Astrocyte of the cerebellum (primary cell): ENCODE results near the gene CD300C.
A peak's percentile ranks its signal among the peaks of the same experiment; 100 is the strongest.
"Not testable (repeated sequence)": the region's sequence is repeated elsewhere in the genome, so short reads cannot be mapped to it uniquely, and the experiment has no call there.

ENCODE experiments used
- DNase-seq: peaks from one replicate; pipeline ENCODE4 v3.0.0-alpha.2; 2011; ENCODE audit warnings: low read depth
- H3K4me3 ChIP-seq: 2 replicates; pipeline ENCODE4 v1.5.1; 2011; ENCODE audit warnings: mild to moderate bottlenecking, low read depth, low read length, moderate library complexity
- in situ Hi-C: cut with HindIII; loops from 2 replicates; pipeline ENCODE4 v1.10.0; 2017; ENCODE audit warnings: low sequenced_read_pairs
- TF ChIP-seq, protein P1 (sequence below): IDR thresholded peaks from 2 replicates; pipeline ENCODE4 v1.5.1; 2012; ENCODE audit warnings: low read length, low read depth, moderate library complexity, mild to moderate bottlenecking; ENCODE audit errors: missing control alignments

Gene CD300C

DNA sequence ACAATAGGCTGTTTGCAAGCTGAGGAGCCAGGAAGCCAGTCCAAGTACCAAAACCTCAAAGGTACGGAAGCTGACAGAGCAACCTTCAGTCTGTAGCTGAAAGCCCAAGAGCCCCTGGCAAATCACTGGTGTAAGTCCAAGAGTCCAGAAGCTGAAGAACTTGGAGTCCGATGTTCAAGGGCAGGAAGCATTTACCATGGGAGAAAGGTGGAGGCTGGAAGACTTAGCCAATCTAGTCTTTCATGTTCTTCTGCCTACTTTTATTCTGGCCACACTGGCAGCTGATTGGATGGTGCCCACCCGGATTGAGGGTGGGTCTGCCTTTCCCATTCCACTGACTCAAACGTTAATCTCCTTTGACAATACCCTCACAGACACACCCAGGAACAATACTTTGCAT, 30.0 kb downstream of the CD300C start:
- H3K4me3 ChIP-seq: no peak overlapping the region
- in situ Hi-C loops: no loop called here
- TF ChIP-seq, protein P1, sequence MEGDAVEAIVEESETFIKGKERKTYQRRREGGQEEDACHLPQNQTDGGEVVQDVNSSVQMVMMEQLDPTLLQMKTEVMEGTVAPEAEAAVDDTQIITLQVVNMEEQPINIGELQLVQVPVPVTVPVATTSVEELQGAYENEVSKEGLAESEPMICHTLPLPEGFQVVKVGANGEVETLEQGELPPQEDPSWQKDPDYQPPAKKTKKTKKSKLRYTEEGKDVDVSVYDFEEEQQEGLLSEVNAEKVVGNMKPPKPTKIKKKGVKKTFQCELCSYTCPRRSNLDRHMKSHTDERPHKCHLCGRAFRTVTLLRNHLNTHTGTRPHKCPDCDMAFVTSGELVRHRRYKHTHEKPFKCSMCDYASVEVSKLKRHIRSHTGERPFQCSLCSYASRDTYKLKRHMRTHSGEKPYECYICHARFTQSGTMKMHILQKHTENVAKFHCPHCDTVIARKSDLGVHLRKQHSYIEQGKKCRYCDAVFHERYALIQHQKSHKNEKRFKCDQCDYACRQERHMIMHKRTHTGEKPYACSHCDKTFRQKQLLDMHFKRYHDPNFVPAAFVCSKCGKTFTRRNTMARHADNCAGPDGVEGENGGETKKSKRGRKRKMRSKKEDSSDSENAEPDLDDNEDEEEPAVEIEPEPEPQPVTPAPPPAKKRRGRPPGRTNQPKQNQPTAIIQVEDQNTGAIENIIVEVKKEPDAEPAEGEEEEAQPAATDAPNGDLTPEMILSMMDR: no peak
- DNase-seq: no peak

DNA sequence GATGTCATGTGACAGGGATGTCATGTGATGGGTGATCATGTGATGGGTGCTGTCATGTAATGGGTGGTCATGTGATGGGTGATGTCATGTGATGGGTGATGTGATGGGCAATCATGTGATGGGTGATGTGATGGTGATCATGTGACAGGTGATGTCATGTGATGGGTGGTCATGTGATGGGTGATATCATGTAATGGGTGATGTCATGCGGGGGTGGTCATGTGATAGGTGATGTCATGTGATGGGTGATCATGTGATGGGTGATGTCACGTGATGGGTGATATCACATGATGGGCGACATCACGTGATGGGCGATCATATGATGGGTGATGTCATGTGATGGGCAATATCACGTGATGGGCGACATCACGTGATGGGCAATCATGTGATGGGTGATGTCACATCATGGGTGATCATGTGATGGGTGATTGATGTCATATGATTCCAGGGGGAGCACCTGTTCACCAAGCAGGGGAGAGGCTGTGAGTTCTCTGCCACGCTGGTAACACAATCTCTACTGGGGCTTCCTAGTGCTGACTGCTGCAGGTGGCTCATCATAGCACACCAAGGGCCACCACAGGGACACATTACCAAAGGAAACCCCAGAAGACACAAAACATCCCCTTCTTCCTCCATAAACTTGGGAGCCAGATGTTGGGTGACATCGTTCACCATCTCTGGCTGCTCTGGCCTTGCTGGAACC, 31.1 kb downstream of the CD300C start:
- in situ Hi-C loops: no loop called here
- peak; percentile 8 for DNase-seq
- TF ChIP-seq, protein P1: no peak
- no peak overlapping the region for H3K4me3 ChIP-seq

DNA sequence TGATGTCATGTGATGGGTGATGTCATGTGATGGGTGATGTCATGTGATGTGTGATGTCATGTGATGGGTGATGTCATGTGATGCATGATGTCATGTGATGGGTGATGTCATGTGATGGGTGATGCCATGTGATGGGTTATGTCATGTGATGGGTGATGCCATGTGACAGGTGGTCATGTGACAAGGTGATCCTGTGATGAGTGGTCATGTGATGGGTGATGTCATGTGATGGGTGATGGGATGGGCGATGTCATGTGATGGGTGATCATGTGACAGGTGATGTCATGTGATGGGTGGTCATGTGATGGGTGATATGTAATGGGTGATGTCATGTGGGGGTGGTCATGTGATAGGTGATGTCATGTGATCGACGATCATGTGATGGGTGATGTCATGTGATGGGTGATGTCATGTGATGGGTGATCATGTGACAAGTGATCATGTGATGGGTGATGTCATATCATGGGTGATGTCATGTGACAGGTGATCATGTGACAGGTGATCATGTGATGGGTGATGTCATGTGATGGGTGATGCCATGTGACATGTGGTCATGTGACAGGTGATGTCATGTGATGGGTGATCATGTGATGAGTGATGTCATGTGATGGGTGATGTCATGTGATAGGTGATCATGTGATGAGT, 31.8 kb downstream of the CD300C start:
- DNase-seq: peak; percentile 18
- no peak overlapping the region for H3K4me3 ChIP-seq
- TF ChIP-seq, protein P1: no peak
- in situ Hi-C loops: no loop called here

DNA sequence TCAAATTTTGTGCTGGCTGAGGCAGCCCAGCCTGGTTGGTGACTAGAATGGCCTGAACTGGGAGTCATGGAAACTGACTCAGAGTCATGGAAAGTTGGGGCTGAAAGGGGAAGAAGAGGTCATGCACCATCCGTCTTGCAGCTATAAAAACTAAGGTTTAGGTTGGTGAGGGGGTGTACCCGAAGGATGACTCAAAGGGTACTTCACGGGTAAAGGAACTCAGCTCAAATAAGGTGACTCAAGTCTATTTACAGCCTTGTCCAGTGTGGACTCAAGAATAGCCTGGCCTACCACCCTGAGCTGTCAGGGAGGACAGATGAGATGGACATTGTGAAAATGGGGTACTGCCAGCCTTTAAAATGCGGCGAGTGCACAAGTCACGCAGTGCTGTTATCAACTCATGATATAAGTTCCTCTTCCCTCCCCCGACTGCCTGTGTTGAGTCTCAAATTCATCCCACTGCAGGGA, 33.3 kb downstream of the CD300C start:
- in situ Hi-C loops: no loop called here
- TF ChIP-seq, protein P1: no peak
- no peak for DNase-seq
- no peak overlapping the region for H3K4me3 ChIP-seq

DNA sequence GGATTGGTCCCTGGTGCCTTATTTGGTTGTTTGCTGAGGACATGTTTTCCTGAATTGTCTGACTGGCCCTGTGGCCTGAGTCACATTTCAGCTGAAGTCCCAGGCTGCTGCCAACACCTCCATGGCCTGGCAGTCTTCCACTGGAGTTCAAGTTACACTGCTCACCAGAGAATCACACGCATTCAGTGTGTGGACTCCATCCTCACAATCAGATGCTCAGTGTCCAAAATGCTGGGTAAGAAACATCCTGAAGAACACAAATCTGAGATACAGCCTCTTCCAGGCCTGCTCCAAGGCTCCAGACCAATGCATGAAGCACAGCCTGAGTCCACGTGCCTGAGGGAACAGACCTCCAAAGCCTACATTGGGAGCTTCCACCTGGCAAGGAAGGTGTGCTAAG, 33.9 kb downstream of the CD300C start:
- H3K4me3 ChIP-seq: no peak overlapping the region
- TF ChIP-seq, protein P1: no peak
- in situ Hi-C loops: no loop called here
- no peak for DNase-seq

DNA sequence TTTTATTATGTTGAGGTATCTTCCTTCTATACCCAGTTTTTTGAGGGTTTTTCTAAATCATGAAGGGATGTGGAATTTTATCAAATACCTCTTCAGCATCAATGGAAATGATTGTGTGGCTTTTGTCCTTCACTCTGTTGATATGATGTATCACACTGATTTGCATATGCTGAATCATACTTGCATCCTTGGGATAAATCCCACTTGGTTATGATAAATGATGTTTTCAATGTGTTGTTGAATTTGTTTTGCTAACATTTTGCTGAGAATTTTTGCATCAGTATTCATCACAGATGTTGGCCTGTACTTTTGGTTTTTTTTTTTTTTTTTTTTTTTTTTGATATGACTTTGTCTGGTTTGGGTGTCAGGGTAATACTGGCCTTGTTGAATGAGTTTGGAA, 37.8 kb downstream of the CD300C start:
- TF ChIP-seq, protein P1: no peak
- DNase-seq: no peak
- H3K4me3 ChIP-seq: no peak overlapping the region
- in situ Hi-C loops: no loop called here

DNA sequence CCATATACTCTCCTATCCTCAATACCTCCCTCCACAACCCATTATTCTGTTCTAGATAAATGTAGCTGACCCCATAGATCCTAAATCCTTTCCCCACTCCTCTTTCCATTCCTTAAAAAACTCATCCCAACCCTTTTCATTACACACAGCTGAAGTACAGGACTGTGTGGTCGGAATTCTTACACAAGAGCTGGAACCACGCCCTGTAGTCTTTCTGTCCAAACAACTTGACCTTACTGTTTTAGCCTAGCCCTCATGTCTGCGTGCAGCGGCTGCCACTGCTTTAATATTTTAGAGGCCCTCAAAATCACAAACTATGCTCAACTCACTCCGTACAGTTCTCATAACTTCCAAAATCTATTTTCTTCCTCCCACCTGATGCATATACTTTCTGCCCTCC, 42.0 kb downstream of the CD300C start:
- in situ Hi-C loops, DNase-seq, H3K4me3 ChIP-seq: not testable (repeated sequence)
